GM12891 (cell line): Measurements from ENCODE around the gene ZC3H13.

Experiments used
- PAX5 ChIP-seq: IDR thresholded peaks from 2 replicates; pipeline ENCODE4 v1.6.1; 2011; ENCODE audit warnings: low read length, moderate library complexity, mild to moderate bottlenecking; ENCODE audit not compliant: insufficient read depth, severe bottlenecking
- POLR2A ChIP-seq: IDR thresholded peaks from 2 replicates; pipeline ENCODE4 v1.6.1; 2011; ENCODE audit warnings: low read depth, low read length, control low read depth
- POLR2AphosphoS5 ChIP-seq: IDR thresholded peaks from 2 replicates; pipeline ENCODE4 v1.6.1; 2011; ENCODE audit warnings: low read depth, low read length, control low read depth
- POU2F2 ChIP-seq: IDR thresholded peaks from 2 replicates; pipeline ENCODE4 v1.6.1; 2011; ENCODE audit warnings: low read depth, mild to moderate bottlenecking, control low read depth, low read length, moderate library complexity
- TAF1 ChIP-seq: IDR thresholded peaks from 2 replicates; pipeline ENCODE4 v1.6.1; 2011; ENCODE audit warnings: low read depth, low read length, control low read depth

GRCh38 chr13:45936621-45937020, 115.9 kb downstream of the ZC3H13 start:
- TF ChIP-seq POLR2A (no peak), POLR2AphosphoS5 (no peak), TAF1 (no peak), PAX5 (no peak), POU2F2 (no peak)
